ENCODE results near the gene RND2.
A peak's percentile ranks its signal among the peaks of the same experiment; 100 is the strongest.
"Not testable (repeated sequence)": the region's sequence is repeated elsewhere in the genome, so short reads cannot be mapped to it uniquely, and the experiment has no call there.

Gene RND2

DNA sequence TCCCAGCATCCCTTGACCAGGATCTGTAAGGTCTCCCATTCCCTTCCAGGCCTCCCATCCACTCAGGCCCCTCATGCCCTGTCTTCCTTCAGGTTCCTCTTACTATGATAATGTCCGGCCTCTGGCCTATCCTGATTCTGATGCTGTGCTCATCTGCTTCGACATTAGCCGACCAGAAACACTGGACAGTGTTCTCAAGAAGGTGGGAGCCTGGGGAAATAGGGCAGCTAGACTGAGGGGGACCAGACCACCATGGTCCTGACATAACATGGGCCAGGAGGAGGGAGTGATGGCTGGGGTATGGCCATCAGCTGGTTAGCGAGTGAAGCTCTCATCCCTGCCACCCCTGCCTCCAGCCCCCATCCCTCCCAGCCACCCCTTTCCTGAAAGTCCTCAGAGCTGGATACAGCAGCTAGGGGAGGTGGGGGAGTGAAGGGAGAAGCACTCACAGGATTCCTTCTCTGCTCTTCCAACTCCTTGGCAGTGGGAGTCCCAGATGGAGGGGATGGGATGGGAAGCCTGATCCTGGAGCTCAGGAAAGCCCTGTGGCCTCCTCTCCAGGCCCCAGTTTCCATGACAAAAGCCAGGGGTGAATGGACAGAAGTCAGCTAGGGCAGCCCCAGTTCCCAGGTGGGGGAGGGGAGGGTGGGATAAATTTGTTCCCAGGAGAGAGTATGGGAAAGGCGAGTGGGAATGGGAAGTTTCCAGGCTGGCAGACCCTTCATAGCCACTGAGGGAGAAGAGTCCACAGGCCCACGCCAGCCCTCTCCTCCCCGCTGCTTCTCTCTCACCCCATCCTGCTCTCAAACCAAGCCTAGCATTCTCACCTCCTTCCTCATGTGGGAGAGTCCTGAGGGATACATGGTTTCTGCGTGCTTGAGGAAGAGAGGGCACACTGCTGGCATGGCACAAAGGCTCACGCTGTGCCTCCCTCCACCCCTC lies 2.3 kb downstream of the RND2 start:
- no peak for DNase-seq

DNA sequence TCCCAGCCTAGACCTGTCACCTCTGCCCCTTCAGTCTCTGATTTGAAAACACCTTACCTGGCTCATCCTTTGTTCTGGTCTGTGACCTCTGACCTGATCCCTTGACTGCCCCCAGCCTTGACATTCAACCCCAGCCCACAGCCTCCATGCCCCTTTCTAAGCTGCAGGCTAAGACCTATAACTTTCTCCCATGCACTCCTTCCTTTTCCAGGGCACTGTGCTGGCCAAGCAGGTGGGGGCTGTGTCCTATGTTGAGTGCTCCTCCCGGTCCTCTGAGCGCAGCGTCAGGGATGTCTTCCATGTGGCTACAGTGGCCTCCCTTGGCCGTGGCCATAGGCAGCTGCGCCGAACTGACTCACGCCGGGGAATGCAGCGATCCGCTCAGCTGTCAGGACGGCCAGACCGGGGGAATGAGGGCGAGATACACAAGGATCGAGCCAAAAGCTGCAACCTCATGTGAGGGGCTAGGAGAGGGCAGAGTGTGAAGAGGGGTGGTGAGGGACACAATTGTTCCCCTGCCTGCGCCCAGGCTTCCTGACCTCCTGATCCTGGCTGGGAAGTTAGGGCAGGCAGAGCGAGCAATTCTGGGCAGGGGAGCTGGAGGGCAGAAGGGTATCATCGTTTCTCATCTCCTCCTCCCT lies 3.3 kb downstream of the RND2 start:
- DNase-seq = no peak

DNA sequence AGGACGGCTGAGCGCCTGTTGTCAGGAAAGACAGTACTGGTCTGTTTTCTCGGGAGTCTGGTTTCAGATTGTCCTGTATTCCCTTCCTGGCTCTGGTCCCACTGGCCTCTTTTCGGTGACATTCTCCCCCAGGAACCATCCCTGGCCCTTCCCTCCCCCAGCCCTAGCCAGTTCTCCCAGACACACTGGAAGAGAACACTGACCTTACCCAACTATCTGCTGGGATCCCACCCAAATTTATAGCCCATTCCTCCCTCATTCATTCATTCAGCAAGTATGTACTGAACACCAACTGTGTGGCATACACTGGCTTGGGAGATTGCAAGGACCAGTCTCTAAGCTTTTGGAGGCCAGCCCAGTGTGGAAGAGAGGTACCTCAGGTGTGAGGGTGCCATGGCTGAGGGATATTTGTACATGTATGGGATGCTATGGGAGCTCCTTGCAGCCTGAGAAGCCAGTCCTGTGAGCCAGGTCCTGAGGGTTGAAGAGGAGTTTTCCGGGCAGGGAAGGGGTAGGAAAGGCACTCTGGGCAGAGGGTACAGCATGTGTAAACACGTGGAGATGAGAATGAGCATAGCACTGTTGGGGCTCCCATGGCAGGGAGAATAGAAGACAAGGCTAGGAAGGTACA lies 5.2 kb downstream of the RND2 start:
- no peak for DNase-seq

DNA sequence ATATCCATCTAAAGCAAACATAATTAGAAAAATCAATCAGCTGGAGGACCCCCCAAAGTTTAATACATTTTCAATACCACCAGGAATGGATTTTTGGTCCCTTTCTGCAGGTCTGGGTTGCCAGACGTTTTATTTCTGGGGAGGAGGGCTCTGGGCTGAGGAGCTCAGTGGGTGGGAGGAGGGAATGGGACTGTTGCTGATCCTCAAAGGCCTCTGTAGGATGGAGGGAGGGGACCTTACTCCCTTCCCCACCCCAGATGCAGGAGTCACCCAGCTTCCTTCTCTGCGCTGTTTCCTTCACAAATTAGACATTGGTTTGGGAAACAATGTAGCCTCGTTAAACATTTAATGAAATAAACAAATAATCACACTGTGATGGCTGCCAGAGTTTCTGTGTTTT lies 6.6 kb downstream of the RND2 start:
- DNase-seq = no peak

DNA sequence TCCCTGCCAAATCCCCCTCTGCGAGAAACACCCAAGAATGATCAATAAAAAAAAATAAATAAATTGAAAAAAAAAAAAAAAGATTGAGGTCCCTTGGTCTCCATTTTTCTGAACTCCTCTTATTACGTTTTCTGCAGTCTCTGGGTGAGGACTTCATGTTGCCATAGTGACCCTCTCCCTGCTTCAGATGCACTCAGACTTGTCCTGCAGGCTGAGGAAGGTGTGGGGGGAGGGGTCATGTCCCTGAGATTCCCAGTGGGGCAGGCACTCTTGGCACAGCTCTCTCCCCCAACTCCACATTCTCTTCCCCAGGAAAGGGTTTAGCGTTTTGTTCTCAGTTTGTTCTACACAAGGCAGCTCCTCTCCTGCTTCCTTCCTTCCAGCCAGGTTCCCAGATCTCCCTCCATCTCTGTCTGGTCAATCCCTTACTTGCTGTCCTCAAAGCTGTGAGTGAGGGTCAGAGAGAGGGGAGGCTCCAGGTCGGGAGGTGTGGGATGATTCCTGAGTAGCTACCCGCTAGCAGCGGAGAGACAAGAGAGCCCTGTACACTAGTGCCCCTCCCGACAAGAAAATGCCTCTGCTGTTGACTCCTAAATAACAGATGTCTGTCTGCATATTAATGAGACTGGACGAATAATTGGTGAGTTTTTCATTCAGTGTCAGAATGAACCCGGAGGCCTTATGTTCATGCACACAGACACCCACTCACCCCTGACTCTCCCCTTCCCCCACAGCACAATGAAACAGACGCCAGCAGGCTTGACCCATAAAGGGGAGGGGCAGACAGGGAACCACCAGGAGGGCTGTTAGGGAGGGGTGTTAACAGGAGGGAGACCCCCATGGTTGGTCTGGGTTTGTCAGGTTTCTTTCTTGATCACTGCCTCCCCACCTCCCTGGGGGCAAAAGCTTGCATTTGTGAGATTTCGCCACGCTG lies 9.2 kb downstream of the RND2 start:
- DNase-seq = peak; percentile 34

DNA sequence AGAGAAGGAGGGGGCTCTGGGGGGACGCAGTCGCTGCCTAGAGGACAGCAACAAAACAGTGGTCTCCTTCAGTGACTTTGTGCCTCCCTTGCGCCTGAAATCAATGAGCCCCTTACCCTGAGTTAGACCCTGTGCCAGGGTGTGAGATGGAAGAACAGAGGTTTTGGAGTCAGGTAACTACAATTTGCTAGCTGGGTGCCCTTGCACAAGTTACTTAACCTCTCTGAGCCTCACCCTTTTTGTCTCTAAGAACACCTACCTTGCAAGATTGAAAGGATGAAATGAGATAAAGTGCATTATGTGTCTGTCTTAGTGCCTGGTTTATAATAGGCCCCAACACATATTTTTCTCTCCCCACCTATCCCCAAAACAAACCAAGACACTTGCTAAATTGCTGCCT lies 9.9 kb downstream of the RND2 start:
- DNase-seq = no peak

DNA sequence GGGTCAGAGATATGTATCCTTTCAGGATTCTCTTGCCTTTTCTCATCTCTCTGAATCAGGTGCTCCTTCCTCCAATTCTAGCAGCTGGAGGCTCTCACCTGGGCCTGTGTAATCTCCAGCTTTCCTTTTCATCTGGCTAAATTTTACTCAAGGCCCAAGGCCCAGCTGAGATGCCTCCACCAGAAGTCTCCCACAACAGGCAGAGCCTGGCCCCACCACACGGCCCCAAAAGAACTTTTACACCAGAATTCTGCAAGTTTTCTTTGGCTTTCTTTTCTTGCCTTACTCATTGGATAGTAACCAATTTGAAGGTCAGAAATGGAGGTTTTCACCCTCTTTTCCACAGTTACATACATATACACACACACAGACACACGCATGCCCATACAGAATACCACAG lies 14.6 kb downstream of the RND2 start:
- no peak for DNase-seq

DNA sequence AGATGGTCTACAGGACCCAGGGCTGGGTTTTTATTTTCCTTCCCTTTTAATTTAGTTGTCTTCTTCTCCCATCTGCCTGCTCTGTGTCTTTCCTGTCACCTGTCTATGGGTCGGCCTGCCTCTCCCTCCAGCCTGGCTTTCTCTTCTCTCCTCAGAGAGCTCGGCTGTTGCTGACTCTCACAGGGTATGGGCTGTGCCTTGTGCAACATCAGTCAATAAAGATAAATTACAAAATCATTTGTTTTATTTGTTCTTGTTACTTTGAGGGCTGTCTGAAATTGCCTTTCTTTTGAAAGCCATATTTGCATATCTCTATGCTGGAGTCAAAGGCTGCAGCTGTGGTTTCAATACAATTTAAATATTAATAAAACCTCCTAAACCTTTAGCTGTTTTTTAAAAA lies 15.6 kb downstream of the RND2 start:
- no peak for DNase-seq

DNA sequence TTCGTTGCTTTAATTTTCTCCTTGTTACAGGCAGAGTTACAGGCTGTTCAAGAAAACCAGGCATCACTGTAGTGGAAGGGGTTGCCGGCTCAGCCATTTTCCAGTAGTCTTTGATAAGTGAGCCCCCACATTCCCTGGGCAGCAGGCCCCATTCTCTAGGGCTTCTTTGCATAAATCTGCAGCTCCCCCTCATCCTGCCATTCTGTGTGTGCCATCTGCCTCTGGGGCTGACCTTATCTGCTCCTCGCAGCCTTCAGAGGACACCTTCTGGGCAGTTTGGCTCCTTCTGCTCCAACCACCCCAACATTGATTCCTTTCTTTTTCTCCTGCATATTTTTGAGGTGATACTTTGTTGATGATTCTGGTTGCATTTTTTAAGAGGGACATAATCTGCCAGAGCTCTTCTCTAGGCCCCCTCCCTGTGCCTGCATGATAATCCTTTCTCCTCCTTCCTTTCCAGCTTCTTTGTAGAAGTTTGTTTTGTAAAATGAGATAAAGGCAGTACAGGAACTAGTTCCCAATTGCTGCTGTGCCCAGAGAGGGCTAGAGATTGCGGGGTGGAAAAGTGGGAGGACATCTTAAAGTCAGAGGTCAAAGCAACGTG lies 17.1 kb downstream of the RND2 start:
- DNase-seq = no peak

DNA sequence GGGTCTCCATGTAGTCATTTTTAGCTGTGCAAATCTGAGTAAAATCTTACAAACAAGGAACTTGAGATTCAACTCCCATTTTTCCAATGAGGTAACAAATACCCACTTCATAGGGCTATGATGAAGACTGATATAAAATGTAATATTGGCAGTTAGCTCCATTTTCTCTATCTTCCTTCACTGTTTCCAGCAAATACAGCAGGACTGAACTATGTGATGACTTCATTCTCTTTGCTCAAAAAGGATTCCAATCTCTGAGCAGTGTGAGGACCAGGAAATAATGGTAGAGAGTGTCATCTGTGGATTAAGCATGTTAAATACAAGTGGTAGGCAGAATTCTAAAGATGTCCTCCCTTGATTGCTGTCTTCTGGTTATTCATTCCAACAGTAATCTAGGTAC lies 18.3 kb downstream of the RND2 start:
- DNase-seq = no peak

DNA sequence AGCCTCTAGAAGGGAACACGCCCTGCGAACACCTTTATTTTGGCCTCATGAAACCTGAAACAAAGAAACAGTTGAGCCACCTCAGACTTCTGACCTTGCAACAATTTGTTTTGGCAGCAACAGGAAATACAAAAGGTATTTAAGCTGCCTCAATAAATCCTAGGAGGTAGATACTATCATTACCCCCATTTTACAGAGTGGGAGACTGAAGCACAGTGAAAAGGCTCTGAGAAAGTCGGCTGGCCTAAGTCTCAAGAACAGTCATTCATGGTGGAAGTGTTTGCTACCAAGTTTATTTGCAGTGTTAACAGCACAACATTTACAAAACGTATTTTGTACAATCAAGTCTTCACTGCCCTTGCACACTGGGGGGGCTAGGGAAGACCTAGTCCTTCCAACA lies 19.0 kb downstream of the RND2 start:
- DNase-seq = no peak

DNA sequence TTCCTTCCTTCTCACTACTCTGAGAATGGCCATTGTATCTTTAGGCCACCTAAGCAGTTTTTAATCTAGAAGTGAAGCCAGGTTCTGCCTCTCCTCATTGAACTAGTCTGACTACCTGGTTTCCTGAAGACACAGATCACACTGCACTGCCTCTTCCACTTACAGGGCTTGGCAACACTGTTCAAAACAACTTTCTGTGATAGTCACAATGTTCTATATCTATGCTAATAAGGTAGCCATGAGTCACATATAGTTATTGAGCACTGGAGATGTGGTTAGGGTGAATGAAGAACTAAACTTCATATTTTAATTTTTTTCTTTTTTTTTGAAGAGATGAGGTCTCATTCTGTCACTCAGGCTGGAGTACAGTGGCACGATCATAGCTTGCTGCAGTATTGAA lies 26.9 kb downstream of the RND2 start:
- no peak for DNase-seq

DNA sequence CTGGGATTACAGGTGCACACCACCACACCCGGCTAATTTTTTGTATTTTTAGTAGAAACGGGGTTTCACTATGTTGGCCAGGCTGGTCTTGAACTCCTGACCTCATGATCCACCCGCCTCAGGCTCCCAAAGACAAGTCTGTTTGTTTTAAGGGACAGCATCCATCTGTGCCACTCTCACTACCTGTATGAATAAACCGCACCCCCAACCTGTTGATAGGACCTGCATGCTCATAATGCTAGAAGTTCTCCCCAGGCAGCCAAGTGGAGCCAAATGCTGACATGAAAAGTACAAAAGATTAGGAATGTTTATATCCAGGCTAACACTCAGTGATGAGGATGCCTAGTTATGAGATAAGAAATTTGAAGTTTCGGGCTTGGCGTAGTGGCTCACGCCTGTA lies 28.0 kb downstream of the RND2 start:
- not testable (repeated sequence) for DNase-seq

DNA sequence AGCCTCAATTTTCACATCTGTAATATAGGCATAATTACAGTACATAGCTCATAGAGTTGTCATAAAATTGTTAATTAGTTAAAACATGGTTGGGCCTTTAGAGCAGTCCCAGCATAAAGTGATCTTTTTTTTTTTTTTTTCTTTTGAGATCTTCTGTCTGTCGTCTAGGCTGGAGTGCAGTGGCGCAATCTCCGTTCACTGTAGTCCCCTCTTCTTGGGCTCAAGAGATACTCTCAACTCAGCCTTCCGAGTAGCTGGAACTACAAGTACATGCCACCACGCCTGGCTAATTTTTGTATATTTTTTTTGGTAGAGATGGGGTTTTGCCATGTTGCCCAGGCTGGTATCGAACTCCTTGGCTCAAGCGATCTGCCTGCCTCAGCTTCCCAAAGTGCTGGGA lies 31.0 kb downstream of the RND2 start:
- no peak for DNase-seq

DNA sequence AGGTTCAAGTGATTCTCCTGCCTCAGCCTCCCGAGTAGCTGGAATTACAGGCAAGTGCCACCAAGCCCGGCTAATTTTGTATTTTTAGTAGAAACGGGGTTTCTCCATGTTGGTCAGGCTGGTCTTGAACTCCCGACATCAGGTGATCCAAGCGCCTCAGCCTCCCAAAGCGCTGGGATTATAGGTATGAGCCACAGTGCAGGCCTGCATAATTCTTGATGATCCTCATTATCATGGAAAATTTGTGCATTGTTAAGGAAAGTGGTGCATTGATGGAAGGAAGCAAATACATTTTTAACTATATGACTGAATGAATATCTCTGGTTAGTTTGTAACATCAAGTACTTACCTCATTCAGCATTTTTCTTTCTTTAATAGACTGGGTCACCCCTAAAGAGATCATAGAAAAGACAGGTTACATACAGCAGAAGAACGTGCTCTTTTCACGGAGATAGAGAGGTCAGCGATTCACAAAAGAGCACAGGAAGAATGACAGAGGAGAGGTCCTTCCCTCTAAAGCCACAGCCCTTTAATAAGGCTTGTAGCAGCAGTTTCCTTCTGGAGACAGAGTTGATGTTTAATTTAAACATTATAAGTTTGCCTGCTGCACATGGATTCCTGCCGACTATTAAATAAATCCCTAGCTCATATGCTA lies 38.1 kb downstream of the RND2 start:
- DNase-seq = no peak

DNA sequence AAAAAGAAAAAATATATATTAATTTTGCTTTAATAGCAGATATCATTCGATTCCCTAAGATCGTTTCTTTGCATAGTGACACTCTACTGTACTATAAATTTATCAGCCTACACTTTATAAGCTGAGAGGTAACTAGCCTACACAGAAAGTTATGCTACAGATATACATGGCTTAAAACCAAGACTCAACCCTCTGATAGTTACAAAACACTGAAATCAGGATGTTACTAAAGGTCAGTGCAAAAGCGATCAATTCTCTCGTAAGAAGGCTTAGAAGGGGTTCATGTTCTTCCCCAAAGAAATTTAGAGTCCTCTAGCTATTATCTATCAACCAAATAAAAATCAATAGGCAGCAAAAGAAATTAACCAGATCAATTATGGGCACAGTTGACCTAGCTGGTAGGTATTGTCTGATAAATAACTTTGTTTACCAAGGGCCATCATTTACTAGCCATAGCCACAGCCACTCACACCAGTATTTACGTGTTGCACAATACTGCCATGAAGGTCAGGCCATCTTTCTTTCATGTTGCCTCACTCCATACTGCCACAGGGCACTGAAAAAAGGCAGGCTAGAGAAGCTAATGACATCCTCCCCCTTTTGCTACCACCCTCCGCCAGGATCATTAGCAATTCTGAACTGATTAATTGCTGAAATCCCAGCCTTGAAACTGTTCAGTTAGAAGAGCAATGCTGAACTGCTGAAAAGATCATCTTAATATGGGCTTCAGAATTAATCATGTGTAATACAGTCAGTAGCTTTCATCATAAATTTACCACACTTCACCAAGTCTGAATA lies 43.7 kb downstream of the RND2 start:
- DNase-seq = no peak

DNA sequence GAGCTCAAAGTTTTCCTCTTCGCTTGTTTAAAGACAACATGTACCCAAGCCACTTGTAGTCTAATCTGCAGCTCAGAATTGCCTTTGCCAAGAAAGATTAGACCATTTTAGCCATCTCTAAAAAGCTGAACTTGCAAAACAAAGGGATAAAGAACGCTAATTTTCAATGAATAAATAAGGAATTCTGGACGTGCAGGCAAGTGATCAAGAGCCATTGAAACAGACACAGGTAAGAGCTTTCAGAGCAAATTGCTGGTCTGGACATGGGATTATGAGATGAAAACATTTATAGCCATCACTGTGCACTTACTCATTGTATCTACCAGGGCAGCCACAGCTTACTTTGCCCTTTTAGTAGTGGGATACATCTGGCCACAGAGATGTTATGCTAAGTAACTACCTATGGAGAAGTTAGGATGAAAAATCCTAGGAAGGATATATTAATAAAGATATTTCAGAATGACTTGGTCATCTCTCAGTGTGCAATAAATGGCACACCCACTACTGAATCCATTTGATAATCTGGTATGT lies 44.4 kb downstream of the RND2 start:
- DNase-seq = no peak

DNA sequence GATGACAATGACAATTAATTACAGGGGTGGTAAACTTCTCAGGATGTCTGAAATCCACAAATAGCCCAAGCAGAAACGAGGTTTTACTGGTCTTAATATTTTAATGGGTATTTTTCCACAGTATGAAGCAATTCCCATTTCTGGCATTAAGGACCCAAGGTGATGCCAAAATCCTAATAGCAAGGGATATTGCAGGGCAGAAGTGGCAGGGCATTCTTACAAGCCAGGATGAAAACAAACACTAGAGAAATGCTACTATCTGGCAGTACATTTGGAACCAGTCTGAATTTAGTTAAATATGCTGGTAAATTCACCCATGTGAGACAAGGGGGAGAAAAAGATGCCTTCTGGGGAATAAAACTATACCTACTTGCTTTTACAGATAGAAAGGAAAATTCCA lies 45.2 kb downstream of the RND2 start:
- DNase-seq = no peak

DNA sequence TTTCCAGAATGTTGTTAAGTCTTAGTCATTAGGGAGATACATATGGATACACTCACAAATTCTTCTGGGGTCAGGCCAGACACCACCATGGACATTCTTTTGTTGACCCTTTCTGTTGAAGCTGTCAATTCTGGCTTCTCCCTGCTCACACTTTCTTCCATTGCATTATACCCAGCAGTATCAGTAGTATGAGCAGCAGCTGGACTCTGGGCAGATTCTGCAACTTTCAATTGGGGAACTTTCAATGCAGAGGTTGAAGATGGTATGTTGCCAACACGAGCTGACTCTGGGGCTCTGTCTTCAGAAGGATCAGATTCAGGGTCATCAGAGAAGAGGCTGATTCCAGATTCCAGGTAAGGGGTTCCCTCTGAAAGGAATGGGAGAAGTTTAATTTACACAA lies 45.8 kb downstream of the RND2 start:
- no peak for DNase-seq

DNA sequence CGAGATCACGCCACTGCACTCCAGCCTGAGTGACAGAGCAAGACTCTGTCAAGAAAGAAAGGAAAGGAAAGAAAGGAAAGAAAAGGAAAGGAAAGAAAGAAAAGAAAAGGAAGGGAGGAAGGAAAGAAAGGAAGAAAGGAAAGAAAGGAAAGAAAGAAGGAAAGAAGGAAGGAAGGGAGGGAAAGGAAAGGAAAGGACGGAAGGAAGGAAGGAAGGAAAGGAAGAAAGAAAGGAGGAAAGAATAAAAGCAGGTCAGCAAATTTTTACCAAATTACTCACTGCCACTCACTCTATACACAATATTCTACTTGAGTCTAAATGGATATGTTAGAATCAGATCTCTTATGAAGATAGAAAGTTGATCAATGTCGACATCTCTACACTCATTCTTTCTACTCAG lies 49.8 kb downstream of the RND2 start:
- DNase-seq = no peak

Measured in NCI-H2227 treated with DMSO at 0.1 percent for 48 hours (cell line).